NCI-H82 (cell line): Measurements from ENCODE around the gene CEP95.
"Not testable (repeated sequence)": the region's sequence is repeated elsewhere in the genome, so short reads cannot be mapped to it uniquely, and the experiment has no call there.

ENCODE experiments used
- DNase-seq: peaks from one replicate; lab custom pipeline; 2025; lab: John Stamatoyannopoulos, UW

Gene CEP95, protein sequence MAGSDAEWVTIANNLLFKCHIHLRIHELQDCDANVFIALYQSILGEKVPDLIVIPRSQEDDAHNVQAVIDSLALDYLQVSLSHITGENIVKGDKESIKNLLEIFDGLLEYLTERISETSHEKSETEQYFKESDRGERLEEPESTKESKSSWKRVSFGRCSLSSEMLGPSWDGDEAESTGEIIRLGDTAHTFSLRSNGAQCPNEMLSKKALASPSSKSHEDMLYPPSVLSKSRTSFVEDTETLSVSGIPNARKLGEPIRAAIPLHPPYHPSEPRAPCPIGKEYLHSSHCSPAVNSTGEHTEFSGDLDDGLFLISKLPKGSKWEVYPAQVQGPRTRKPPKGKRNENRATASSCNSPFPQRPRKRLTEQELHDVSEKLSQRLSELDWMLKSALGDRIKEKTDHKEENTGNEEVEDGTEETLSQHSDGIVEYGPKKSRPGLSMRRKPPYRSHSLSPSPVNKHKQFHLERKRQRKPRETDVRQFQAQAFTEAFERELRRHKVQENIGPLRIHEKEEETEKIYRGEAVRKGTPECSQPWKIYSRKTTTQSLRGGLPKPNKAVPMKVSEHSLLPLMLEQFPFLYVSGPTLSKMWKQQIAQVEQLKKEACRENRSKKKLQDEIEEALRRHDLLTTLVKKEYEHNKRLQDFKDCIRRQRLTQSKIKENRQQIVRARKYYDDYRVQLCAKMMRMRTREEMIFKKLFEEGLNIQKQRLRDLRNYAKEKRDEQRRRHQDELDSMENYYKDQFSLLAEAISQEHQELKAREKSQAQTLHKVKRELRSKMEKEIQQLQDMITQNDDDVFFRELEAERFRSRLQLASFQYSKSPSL

DNA sequence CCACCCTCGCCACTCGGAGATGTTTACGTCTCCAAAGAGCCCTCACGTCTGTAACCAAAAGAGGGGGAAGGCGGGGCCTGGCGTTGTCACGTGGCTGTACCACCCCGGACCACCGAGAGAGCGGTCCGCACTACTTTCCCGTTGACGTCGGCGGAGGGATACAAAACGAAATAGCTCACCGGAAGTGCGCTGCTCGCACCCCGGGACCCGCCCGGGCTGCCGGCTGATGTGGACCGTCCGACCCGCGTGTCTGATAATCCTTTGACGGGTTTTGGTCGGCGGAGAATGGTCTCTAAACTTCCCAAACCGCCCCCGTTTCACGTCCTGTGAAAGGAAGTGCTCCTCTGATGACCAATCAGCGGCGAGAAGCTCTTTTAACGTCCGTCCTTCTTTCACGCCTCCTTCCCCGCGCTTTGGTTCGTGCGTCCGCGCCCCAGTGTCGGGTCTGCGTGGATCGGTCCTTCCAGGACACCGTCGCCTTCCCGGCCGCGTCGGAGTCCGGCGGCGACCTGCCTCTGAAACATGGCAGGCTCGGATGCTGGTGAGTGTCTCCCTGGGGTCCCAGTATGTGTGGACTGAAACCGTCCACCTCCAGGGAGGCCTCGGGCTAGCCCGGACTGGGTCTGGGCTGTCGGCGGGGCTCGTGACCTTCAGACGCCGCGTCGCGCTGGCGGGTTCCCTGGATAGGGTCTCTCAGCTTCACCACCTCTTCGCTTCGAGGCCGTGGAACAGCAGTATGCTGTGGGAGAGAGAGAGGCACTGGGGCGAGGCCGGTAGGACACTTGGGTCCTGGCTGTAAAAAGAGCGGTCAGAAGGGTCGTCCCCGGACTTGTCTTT, at the start of gene CEP95:
Gene CEP95, plus strand, starts transcription at position 402 of the 837 bp plus-strand sequence. Its CDS starts 121 bp downstream, at position 523.
- DNase-seq: peak; percentile 100

DNA sequence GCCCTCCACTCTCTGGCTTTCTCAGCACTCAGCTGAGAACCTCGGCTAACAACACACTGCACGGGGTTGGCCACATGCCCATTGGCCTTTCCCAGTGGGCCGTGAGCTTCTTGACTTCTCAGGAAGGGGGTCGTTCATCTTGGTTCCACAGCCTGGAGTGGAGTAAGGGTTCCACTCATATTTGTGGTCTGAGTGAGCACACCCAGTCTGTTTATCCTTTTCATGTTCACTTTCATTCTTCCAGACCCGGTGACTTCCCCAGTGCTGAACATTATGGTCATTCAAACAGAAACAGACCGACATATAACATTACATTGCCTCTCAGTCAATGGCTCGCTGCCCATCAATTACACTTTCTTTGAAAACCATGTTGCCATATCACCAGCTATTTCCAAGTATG, 49.6 kb upstream of the CEP95 start:
- no peak for DNase-seq

GRCh38 chr17:64458756-64459155, 48.0 kb upstream of the CEP95 start:
- no peak for DNase-seq

GRCh38 chr17:64459284-64459747, 47.5 kb upstream of the CEP95 start:
- no peak for DNase-seq

DNA sequence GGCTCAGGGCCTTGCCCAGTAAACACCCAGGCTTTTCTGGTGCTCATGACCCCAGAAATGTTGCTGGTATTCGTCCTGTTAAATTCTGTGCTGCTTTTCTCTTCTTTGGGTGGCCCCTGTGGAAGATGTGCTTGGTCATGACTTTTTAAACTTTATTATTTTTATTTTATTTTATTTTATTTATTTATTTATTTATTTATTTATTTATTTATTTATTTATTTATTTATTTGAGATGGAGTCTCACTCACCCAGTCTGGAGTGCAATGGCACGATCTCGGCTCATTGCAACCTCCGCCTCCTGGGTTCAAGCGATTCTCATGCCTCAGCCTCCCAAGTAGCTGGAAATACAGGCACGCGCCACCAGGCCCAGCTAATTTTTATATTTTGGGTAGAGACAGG, 47.0 kb upstream of the CEP95 start:
- not testable (repeated sequence) for DNase-seq

GRCh38 chr17:64460955-64461354, 45.8 kb upstream of the CEP95 start:
- no peak for DNase-seq

GRCh38 chr17:64461788-64462187, 45.0 kb upstream of the CEP95 start:
- no peak for DNase-seq

DNA sequence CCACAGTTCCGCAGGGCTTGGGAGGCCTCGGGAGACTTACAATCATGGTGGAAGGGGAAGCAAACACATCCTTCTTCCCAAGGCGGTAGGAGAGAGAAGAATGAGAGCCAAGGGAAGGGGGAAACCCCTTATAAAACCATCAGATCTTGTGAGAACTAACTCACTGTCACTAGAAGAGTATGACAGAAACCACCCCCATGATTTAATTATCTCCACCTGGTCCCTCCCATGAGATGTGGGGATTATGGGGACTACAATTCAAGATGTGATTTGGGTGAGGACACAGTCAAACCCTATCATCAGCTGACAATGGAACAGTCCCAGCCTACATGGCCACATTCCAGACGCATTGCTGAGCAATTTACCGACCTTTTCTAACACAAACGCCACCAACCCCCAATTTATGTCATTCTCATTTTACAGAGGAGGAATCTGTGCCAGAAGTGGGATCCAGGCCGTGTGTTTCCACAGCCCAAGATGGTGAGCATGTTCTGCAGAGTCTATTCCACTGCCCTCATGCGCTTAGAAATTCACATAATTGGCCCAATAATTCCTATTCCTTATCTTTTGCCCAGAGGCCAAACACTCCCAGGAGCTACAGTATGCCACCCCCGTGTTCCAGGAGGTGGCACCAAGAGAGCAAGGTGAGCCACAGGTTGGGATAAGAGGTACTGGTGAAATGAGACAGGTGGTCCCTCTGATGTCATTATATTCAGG, 40.6 kb upstream of the CEP95 start:
- peak; percentile 22 for DNase-seq

- not testable (repeated sequence) for DNase-seq
These were observed 39.9 kb upstream of the CEP95 start for GRCh38 chr17:64466834-64467233.

- peak; percentile 94 for DNase-seq
These were observed 36.2 kb upstream of the CEP95 start for GRCh38 chr17:64470625-64471024.

DNA sequence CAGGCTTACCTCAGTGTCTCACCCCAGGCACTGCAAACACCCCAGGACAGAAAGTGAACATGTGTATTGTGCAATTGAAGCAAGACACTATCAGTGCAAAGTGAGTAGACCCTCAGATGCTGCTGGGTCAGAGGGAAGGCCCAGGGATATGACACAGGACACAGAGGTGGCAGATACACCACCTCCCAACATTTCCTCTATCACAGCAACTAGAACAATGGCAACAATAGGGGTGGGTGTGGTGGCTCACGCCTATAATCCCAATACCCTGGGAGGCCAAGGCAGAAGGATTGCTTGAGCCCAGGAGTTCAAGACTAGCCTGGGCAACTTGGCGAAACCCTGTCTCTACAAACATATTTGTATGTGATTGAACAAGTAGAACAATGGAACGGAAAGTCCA, 35.3 kb upstream of the CEP95 start:
- DNase-seq: no peak

- no peak for DNase-seq
These were observed 34.2 kb upstream of the CEP95 start for GRCh38 chr17:64472564-64472963.

GRCh38 chr17:64477849-64478248, 28.9 kb upstream of the CEP95 start:
- no peak for DNase-seq

- no peak for DNase-seq
These were observed 25.8 kb upstream of the CEP95 start for GRCh38 chr17:64480951-64481350.

DNA sequence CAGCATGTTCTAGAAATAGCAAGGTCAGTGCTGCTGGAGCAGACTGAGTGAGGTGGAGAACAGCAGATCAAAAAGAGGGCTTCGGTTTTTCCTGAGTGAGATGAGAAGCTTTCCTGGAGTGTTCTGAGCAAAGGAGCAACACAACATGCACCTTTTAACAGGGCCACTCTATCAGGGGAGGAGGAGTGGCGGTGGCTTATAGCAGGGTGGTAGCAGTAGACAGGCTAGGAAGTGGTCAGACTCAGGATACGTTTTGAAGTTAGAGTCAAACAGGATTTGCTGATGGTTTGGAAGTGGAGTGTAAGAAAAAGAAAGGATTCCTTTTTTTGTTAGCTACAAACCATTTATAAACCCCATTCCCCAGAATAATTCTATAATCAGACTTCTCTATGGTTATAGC, 22.4 kb upstream of the CEP95 start:
- DNase-seq: no peak

- no peak for DNase-seq
These were observed 18.5 kb upstream of the CEP95 start for GRCh38 chr17:64488301-64488700.

DNA sequence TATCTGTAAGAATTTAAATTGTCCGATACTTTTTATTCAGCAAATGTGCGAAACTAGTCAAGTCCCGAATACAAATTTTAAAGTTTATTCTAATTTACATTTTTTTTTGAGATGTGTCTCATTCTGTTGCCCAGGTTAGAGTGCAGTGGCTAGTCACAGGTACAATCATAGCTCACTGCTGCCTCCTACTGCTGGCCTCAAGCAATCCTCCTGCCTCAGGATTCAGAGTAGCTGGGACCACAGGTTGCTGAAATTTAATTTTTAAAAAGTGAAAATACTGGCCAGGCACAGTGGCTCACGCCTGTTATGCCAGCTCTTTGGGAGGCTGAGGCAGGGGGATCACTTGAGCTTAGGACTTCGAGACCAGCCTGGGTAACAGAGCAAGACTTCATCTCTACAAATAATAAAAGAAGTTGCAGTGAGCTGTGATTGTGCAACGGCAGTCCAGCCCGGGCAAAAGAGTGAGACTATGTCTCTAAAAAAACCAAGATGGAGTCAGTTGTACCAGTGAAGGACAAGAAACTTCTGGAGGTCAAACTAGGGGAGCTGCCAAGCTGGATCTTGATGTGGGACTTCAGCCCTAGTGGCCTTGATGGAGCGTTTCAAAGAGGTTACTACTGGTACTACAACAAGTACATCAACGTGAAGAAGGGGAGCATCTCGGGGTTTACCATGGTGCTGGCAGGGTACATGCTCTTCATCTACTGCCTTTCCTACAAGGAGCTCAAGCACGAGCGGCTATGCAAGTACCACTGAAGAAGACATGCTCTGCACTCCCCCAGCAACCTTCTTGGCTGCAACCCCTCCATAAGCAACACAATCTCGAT, 15.5 kb upstream of the CEP95 start:
- peak; percentile 63 for DNase-seq

DNA sequence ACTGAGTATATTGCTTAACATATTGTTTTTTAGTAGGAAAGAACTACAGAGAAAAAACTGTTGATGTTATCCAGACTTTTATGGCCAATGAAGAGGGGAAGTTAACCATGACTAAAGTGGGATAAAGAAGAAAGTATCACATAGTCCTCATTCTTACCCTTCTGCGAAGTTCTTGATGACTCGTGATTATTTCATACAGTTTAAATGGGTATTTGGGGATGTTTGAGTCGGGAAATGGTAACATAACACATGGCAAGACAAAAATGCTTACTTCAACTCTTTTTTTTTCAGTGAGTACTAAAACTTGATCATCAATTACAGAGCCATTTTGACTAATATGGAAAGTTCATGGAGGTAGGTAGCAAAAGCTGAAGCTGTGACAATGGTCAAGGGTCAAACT, 14.8 kb upstream of the CEP95 start:
- DNase-seq: no peak

GRCh38 chr17:64492481-64493109, 14.2 kb upstream of the CEP95 start:
- peak; percentile 46 for DNase-seq

GRCh38 chr17:64494121-64494520, 12.7 kb upstream of the CEP95 start:
- no peak for DNase-seq
